Measurements from ENCODE around the gene NDUFA11.

The NDUFA11 gene

DNA sequence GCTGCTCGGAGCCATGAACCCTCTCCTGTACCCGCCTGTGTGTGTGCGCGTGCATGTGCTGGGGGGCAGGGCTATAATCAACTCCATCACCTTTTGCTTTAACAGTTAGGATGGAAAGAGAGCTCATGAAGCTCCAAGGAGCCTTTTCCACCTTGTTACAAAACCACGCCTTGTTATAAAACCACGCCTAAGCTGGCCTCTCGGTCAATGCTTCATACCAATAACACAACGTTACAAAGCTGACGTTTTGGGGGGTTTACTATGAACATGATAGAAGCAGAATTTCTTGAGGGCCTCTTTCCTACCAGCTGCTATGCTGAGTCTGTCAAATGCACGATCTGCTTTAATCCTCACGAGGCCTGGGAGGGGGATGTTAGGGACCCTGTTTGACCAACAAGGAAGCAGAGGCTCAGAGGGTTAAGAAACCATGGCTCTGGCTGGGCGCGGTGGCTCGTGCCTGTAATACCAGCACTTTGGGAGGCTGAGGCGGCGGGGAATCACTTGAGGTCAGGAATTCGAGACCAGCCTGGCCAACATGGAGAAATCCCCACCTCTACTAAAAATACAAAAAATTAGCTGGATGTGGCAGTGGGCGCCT is 22.3 kb upstream of the NDUFA11 start:
- intact Hi-C loops (cut with micrococcal nuclease): no loop called here
- no peaks in the 10 kb centered on the region for H3K9me3 Mint-ChIP-seq
- H3K4me3 Mint-ChIP-seq: no peak overlapping the region
- H3K27me3 Mint-ChIP-seq: no peaks in the 10 kb centered on the region
- H3K36me3 Mint-ChIP-seq (ENCODE audit: low read depth): peaks cover 100% of the 10 kb centered on the region
- H3K27ac Mint-ChIP-seq: no peak overlapping the region
- peaks cover 5% of the 10 kb centered on the region for H3K4me1 Mint-ChIP-seq (ENCODE audit: low read depth)

DNA sequence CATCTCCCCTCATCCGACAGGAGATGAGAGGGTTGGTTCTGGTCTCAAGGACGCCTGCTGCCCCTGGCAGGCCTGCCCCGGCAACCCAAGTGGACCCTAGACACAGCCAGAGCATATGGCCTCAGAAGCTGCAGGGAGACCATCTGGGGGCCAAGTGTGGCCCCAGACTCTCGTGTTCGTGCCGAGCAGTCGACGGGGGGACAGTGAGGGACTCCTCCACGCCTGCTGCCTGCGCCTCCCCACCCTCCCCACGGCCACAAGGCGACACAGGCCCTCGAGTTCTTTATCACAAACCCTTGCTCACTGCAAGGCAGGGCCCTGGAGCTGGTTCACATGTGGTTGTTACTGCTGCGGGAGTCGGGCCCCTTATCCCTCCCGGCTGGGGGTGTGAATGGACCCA is 19.8 kb upstream of the NDUFA11 start:
- Mint-ChIP-seq H3K4me1 (ENCODE audit: low read depth) (peaks cover 5% of the 10 kb centered on the region), H3K27me3 (no peaks in the 10 kb centered on the region), H3K4me3 (no peak overlapping the region), H3K36me3 (ENCODE audit: low read depth) (peaks cover 100% of the 10 kb centered on the region), H3K9me3 (no peaks in the 10 kb centered on the region), H3K27ac (no peak overlapping the region)
- intact Hi-C loops (cut with micrococcal nuclease): no loop called here

DNA sequence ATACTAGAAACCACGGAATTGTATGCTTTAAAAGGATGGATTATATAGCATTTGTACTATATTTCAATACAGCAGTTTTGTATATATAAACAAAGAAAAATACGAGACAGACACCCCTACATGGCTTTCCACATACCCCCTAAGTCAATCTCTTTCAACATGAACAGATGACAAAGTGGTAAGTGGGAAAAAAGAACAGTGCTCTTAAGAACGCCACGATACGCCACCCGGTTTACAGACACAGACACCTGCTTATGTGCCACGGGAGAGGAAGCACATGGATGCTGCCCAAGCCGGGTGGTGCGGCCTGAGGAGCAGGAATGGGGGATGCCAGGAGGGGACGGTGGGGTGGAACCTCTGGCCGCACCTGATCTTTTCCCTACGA is 18.6 kb upstream of the NDUFA11 start:
- no peak overlapping the region for H3K27ac Mint-ChIP-seq
- H3K36me3 Mint-ChIP-seq (ENCODE audit: low read depth): peaks cover 100% of the 10 kb centered on the region
- no peaks in the 10 kb centered on the region for H3K9me3 Mint-ChIP-seq
- no peak overlapping the region for H3K4me3 Mint-ChIP-seq
- no peaks in the 10 kb centered on the region for H3K27me3 Mint-ChIP-seq
- H3K4me1 Mint-ChIP-seq (ENCODE audit: low read depth): no peaks in the 10 kb centered on the region
- intact Hi-C loops (cut with micrococcal nuclease): no loop called here

DNA sequence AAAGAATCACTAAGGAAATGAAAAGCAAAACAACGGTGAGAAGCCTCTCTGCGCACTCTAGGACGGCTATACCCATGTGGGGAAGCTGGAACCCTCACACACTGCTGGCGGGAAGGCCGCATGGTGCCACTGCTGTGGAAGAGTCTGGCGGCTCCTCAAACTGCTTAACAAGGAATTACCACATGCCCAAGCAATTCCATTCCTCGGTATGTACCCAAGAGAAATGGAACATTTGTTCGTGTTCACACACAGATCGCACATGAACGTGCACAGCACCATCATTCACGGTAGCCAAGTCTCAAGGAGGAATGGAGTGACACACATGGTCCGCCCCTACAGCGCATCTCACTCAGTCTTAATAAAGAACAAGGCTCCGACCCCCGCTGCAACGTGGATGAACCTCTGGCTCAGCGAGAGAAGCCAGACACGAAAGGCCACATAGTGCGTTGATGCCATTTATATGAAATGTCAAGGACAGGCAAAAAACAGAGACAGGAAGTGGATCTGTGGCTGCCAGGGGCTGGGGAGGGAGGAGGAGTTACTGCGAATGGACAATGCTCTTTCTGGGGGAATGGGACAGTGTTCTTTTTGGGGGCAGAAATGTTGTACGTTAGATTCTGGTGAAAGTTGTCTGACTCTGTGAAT is 18.0 kb upstream of the NDUFA11 start:
- Mint-ChIP-seq H3K36me3 (ENCODE audit: low read depth) (peaks cover 100% of the 10 kb centered on the region), H3K4me3 (no peak overlapping the region), H3K4me1 (ENCODE audit: low read depth) (no peaks in the 10 kb centered on the region), H3K27me3 (no peaks in the 10 kb centered on the region), H3K27ac (no peak overlapping the region), H3K9me3 (no peaks in the 10 kb centered on the region)
- intact Hi-C loops (cut with micrococcal nuclease): no loop called here

DNA sequence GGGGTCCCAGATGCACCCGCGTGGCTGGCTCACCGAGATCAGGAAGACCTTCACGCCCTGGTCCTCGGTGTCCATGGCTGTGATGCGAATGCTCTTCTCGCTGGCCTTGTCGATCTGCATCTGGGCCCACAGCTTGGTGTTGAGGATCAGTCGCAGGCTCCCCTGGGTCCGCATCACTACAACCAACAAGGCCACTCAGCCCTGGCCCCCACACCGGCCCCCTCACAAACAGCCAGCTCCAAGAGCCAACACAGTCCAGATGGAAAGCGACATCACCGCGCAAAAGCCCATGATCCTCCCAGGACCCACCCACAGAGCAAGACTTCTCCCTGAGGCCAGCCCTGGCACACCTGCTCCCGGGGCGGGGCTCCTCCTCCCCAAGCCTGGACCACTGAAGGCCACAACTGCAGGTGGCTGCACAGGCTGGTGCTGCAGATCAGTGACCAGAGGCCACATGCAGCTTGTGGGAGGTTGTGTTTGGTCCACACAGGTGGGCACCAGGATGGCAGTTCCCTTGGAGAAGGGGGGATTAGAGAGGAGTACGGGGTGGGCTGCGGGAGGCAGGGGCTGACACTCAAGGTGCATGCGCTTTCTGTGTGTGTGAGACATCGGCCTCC is 15.0 kb upstream of the NDUFA11 start:
- no peaks in the 10 kb centered on the region for H3K4me1 Mint-ChIP-seq (ENCODE audit: low read depth)
- H3K9me3 Mint-ChIP-seq: no peaks in the 10 kb centered on the region
- intact Hi-C loops (cut with micrococcal nuclease): no loop called here
- H3K27ac Mint-ChIP-seq: no peak overlapping the region
- peaks cover 100% of the 10 kb centered on the region for H3K36me3 Mint-ChIP-seq (ENCODE audit: low read depth)
- no peaks in the 10 kb centered on the region for H3K27me3 Mint-ChIP-seq
- H3K4me3 Mint-ChIP-seq: no peak overlapping the region

DNA sequence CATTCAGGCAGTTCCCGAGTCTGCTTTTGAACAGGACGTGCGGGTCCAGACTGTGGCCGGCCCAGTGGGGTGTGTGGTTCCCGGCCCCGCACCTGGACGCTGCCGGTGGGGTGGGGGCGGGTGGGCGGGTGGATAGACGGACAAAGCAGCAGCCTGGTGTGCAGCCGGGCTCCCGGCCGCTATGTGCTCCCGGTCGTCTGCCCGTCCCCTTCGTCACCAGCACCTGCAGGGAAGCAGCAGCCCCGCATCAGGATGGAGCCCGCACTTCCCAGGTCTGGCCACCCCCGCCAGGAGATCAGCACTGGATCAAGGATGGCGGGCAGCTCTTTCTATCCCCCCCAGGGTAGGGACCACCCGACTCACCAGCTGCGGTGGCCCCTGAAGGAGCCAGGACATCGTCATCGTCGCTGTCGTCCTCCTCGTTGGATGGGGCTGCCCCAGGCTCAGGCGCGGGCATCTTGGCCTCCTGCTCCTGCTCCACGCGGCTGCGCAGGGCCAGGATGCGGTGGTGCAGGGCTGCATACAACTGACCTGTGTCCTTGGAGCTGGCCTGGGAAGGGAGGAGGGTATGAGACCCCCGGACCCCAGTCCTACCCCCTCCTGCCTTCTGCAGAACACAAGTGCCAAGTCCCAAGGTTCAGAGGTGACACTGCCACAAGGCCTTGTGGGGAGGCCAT is 14.0 kb upstream of the NDUFA11 start:
- H3K27ac Mint-ChIP-seq: no peak overlapping the region
- H3K9me3 Mint-ChIP-seq: no peaks in the 10 kb centered on the region
- peaks cover 96% of the 10 kb centered on the region for H3K36me3 Mint-ChIP-seq (ENCODE audit: low read depth)
- intact Hi-C loops (cut with micrococcal nuclease): no loop called here
- H3K27me3 Mint-ChIP-seq: no peaks in the 10 kb centered on the region
- H3K4me3 Mint-ChIP-seq: no peak overlapping the region
- H3K4me1 Mint-ChIP-seq (ENCODE audit: low read depth): no peaks in the 10 kb centered on the region

DNA sequence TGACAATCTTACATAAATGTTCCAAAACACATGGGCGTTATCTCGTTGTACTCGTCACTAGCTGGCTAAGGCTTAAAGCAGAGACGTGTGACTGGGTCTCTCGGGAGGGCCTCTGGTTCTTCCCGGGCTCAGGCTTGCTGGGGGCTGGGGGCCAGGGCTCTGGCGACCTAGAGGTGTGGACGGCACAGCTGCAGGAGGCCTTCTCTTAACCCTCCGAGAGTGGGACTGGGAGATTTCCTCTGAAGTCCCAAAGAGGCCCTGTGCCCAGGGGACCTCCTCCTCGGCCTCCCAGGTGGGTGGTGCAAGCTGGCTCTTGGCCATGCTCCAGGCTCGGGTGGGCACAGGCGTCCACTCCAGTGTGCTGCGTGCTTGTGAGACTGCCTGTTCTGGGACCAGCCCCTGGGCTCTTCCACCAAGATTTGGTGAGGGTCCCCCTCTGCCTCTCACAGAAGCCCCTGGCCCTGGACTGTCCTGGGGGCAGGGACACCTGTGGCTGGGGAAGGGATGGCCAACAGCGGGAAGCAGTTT is 12.7 kb upstream of the NDUFA11 start:
- Mint-ChIP-seq H3K36me3 (ENCODE audit: low read depth) (peaks cover 84% of the 10 kb centered on the region), H3K4me1 (ENCODE audit: low read depth) (no peaks in the 10 kb centered on the region), H3K4me3 (no peak overlapping the region), H3K27me3 (no peaks in the 10 kb centered on the region), H3K9me3 (no peaks in the 10 kb centered on the region), H3K27ac (no peak overlapping the region)
- intact Hi-C loops (cut with micrococcal nuclease): no loop called here

DNA sequence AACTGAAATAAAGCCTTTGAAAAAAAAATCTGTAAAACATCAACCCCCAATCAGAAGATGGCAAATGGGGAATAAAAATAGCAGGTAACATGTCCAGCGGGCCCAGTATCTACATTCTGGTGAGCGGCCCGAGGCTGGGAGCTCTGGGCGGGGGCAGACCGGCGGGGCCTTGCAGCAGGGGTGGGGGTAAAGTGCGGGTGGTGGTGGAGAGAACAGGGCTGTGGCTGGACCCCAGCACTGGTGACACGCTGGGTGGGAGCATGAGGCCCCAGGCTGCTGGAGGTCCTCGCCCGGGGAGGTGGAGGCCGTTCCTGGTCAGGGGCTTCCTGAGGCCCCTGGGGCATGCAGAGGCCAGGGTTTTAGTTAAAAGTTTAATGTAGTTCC is 12.2 kb upstream of the NDUFA11 start:
- intact Hi-C loops (cut with micrococcal nuclease): no loop called here
- Mint-ChIP-seq H3K9me3 (no peaks in the 10 kb centered on the region), H3K36me3 (ENCODE audit: low read depth) (peaks cover 83% of the 10 kb centered on the region), H3K27ac (no peak overlapping the region), H3K27me3 (no peaks in the 10 kb centered on the region), H3K4me1 (ENCODE audit: low read depth) (no peaks in the 10 kb centered on the region), H3K4me3 (no peak overlapping the region)

DNA sequence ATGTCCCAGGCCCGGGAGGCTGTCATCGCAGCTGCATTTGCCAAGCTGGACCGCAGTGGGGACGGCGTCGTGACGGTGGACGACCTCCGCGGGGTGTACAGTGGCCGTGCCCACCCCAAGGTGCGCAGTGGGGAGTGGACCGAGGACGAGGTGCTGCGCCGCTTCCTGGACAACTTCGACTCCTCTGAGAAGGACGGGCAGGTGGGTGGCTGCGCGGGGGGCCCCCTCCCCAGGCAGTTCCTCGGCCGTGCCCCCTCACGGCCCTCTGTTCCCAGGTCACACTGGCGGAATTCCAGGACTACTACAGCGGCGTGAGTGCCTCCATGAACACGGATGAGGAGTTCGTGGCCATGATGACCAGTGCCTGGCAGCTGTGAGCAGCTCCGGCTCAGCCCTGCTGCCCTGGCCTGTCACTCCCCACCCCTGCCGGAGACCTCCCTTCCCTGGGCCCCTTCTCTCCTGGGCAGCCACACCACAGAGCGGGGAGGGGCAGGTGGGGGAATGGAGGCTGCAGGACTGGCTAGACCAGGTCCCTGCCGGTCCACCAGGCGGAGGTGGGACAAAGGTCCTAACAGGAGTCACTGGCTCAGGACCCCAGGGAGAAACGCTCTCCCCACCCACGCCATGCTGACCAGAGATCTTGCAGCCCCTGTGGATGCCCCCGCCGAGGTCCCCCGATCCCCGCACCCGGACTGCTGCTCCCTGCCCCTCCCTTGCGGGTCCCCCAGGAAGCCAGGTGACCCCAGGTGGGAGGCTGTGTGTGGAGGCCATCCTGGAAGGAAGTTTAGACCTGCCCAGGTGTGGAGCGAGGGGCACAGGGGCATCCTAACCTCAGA is 11.6 kb upstream of the NDUFA11 start:
- no peaks in the 10 kb centered on the region for H3K27me3 Mint-ChIP-seq
- no peaks in the 10 kb centered on the region for H3K4me1 Mint-ChIP-seq (ENCODE audit: low read depth)
- H3K9me3 Mint-ChIP-seq: no peaks in the 10 kb centered on the region
- intact Hi-C loops (cut with micrococcal nuclease): no loop called here
- peaks cover 83% of the 10 kb centered on the region for H3K36me3 Mint-ChIP-seq (ENCODE audit: low read depth)
- H3K4me3 Mint-ChIP-seq: no peak overlapping the region
- H3K27ac Mint-ChIP-seq: no peak overlapping the region

DNA sequence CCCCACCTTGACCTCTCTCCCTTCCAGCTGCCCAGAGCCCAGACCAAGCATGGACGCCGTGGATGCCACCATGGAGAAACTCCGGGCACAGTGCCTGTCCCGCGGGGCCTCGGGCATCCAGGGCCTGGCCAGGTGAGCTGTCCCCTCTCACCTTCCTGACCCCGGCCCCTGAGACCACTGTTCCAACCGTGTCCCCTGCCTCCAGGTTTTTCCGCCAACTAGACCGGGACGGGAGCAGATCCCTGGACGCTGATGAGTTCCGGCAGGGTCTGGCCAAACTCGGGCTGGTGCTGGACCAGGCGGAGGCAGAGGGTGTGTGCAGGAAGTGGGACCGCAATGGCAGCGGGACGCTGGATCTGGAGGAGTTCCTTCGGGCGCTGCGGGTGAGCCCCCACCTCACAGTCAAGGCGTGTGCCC is 10.8 kb upstream of the NDUFA11 start:
- Mint-ChIP-seq H3K4me1 (ENCODE audit: low read depth) (no peaks in the 10 kb centered on the region), H3K36me3 (ENCODE audit: low read depth) (peaks cover 83% of the 10 kb centered on the region), H3K4me3 (no peak overlapping the region), H3K9me3 (no peaks in the 10 kb centered on the region), H3K27me3 (no peaks in the 10 kb centered on the region), H3K27ac (no peak overlapping the region)
- intact Hi-C loops (cut with micrococcal nuclease): no loop called here

DNA sequence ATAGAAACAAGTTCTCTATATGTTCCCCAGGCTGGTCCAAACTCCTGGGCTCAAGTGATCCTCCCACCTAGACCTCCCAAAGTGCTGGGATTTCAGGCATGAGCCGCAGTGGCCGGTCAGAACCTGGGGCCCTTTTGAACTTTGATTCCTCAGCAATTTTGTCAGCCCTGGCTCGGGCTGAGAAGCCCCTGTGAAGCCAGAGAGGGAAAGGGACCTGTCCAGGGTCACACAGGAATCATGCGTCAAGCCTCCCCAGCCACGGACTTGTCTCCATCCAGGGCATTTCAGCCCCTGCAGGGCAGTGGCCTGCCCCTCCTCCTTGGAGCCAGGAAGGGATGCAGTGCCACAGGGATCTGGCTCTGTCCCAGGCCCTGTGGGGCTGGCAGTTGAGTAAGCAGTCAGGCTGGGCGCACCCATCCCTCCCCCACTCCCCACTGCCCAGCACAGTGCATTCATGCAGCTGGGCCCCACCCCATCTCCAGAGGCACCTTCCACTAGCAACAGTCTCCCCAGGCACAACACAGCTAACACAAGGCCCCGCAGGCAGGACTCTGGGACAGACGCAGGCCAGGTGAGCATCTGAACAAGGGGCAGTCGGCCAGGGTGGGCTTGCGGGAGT is 10.3 kb upstream of the NDUFA11 start, which contains the start of gene CAPS:
Gene CAPS, plus strand, starts transcription at position 516 of the 619 bp plus-strand sequence. CDS start 153 bp downstream, outside the sequence.
- Mint-ChIP-seq H3K27ac (no peak within 1 kb of the TSS), H3K9me3 (no peaks in the 10 kb centered on the region), H3K36me3 (ENCODE audit: low read depth) (peaks cover 83% of the 10 kb centered on the region), H3K27me3 (no peaks in the 10 kb centered on the region), H3K4me1 (ENCODE audit: low read depth) (no peaks in the 10 kb centered on the region), H3K4me3 (no peak within 1 kb of the TSS)
- intact Hi-C loops (cut with micrococcal nuclease): no loop called here

DNA sequence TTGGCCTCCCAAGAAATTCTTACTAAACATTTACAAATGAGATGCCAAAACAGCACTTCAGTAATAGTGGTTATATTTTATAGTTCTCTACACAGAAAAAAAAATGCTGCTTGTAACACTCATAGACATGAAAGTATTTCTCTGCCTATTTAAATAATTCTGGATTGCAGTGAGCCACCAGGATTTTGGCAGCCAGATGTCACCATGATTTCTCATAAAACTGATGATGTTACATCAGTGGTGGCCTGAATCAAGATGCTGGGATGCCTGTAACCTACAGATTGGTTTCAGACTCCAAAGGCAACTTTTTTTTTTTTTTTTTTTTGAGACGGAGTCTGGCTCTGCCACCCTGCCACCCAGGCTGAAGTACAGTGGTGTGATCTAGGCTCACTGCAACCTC is 7.8 kb upstream of the NDUFA11 start:
- intact Hi-C loops (cut with micrococcal nuclease): no loop called here
- Mint-ChIP-seq H3K27me3 (no peaks in the 10 kb centered on the region), H3K4me1 (ENCODE audit: low read depth) (peaks cover 10% of the 10 kb centered on the region), H3K4me3 (no peak overlapping the region), H3K36me3 (ENCODE audit: low read depth) (peaks cover 69% of the 10 kb centered on the region), H3K27ac (no peak overlapping the region), H3K9me3 (no peaks in the 10 kb centered on the region)

DNA sequence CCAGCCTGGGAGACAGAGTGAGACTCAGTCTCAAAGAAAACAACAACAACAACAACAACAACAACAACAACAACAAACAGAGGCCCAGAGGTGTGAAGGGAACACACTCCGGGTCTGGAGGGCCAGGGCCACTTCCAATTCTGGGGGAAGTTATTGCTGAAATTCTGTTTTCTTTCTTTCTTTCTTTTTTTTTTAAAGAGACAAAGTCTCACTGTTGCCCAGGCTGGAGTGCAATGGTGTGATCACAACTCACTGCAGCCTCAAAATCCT is 7.0 kb upstream of the NDUFA11 start:
- no peaks in the 10 kb centered on the region for H3K27me3 Mint-ChIP-seq
- peaks cover 12% of the 10 kb centered on the region for H3K4me1 Mint-ChIP-seq (ENCODE audit: low read depth)
- no peak overlapping the region for H3K27ac Mint-ChIP-seq
- intact Hi-C loops (cut with micrococcal nuclease): no loop called here
- H3K36me3 Mint-ChIP-seq (ENCODE audit: low read depth): peaks cover 64% of the 10 kb centered on the region
- no peak overlapping the region for H3K4me3 Mint-ChIP-seq
- no peaks in the 10 kb centered on the region for H3K9me3 Mint-ChIP-seq

Measured in dendritic cell treated with granulocyte-macrophage colony-stimulating factor and Interleukin-4, amounts not matched to agents 40 ng/mL and 50 ng/mL, for 4 days (primary cell).